Measurements from ENCODE around the gene ALAD.
"Not testable (repeated sequence)": the region's sequence is repeated elsewhere in the genome, so short reads cannot be mapped to it uniquely, and the experiment has no call there.

GRCh38 chr9:113379829-113380210 lies 21.3 kb downstream of the ALAD start:
- not testable (repeated sequence) for TF ChIP-seq CTCF (IDR thresholded peaks at IDR 0.05; ENCODE audit: low read length); EZH2phosphoT487 (IDR thresholded peaks at IDR 0.05; ENCODE audit: low read length); EZH2 (optimal IDR thresholded peaks at IDR 0.05; ENCODE audit: low read depth, low read length)

Data from MM.1S (cell line).